ENCODE results near the gene ADAP1.

Gene ADAP1

GRCh38 chr7:897086-897485 lies 57.4 kb downstream of the ADAP1 start:
- in situ Hi-C loops (cut with MboI; ENCODE audit: low sequenced_read_pairs) = no loop called here

GRCh38 chr7:896346-897075 lies 58.0 kb downstream of the ADAP1 start:
- in situ Hi-C loops (cut with MboI; ENCODE audit: low sequenced_read_pairs) = no loop called here

- in situ Hi-C loops (cut with MboI; ENCODE audit: low sequenced_read_pairs) = no loop called here
Observed at GRCh38 chr7:895451-896052, 58.9 kb downstream of the ADAP1 start.

- in situ Hi-C loops (cut with MboI; ENCODE audit: low sequenced_read_pairs) = no loop called here
Observed at GRCh38 chr7:894927-895450, 59.5 kb downstream of the ADAP1 start.

GRCh38 chr7:894164-894867 lies 60.2 kb downstream of the ADAP1 start:
- in situ Hi-C loops (cut with MboI; ENCODE audit: low sequenced_read_pairs) = no loop called here

GRCh38 chr7:893686-894085 lies 60.8 kb downstream of the ADAP1 start:
- in situ Hi-C loops (cut with MboI; ENCODE audit: low sequenced_read_pairs) = no loop called here

- in situ Hi-C loops (cut with MboI; ENCODE audit: low sequenced_read_pairs) = no loop called here
Observed at GRCh38 chr7:892648-893593, 61.6 kb downstream of the ADAP1 start.

- in situ Hi-C loops (cut with MboI; ENCODE audit: low sequenced_read_pairs) = no loop called here
Observed at GRCh38 chr7:891805-892204, 62.7 kb downstream of the ADAP1 start.

GRCh38 chr7:891291-891690 lies 63.2 kb downstream of the ADAP1 start:
- in situ Hi-C loops (cut with MboI; ENCODE audit: low sequenced_read_pairs) = no loop called here

GRCh38 chr7:890868-891267 lies 63.6 kb downstream of the ADAP1 start:
- in situ Hi-C loops (cut with MboI; ENCODE audit: low sequenced_read_pairs) = no loop called here

GRCh38 chr7:889391-889790 lies 65.1 kb downstream of the ADAP1 start:
- in situ Hi-C loops (cut with MboI; ENCODE audit: low sequenced_read_pairs) = no loop called here

GRCh38 chr7:889025-889390 lies 65.5 kb downstream of the ADAP1 start:
- in situ Hi-C loops (cut with MboI; ENCODE audit: low sequenced_read_pairs) = no loop called here

- in situ Hi-C loops (cut with MboI; ENCODE audit: low sequenced_read_pairs) = no loop called here
Observed at GRCh38 chr7:888081-889024, 66.1 kb downstream of the ADAP1 start.

GRCh38 chr7:887488-887820 lies 67.0 kb downstream of the ADAP1 start:
- in situ Hi-C loops (cut with MboI; ENCODE audit: low sequenced_read_pairs) = no loop called here

GRCh38 chr7:886626-887487 lies 67.6 kb downstream of the ADAP1 start:
- in situ Hi-C loops (cut with MboI; ENCODE audit: low sequenced_read_pairs) = no loop called here

GRCh38 chr7:885893-886625 lies 68.4 kb downstream of the ADAP1 start:
- in situ Hi-C loops (cut with MboI; ENCODE audit: low sequenced_read_pairs) = no loop called here

- in situ Hi-C loops (cut with MboI; ENCODE audit: low sequenced_read_pairs) = no loop called here
Observed at GRCh38 chr7:885261-885892, 69.1 kb downstream of the ADAP1 start.
